Rectal smooth muscle tissue (tissue), 1 donor: ENCODE results near the gene KDM5A.
"Not testable (repeated sequence)": the region's sequence is repeated elsewhere in the genome, so short reads cannot be mapped to it uniquely, and the experiment has no call there.

Experiments
- H3K27ac ChIP-seq: one replicate; pipeline ENCODE4 v1.7.0; 2013; ENCODE audit warnings: low read depth, low read length, inconsistent platforms
- H3K27me3 ChIP-seq: one replicate; pipeline ENCODE4 v1.7.0; 2013; ENCODE audit warnings: low read length; ENCODE audit not compliant: control insufficient read depth, insufficient read depth
- H3K36me3 ChIP-seq: one replicate; pipeline ENCODE4 v1.7.0; 2013; ENCODE audit warnings: low read length; ENCODE audit not compliant: control insufficient read depth, insufficient read depth
- H3K4me1 ChIP-seq: one replicate; pipeline ENCODE4 v1.7.0; 2013; ENCODE audit warnings: low read length; ENCODE audit not compliant: control insufficient read depth, insufficient read depth
- H3K4me3 ChIP-seq: one replicate; pipeline ENCODE4 v1.7.0; 2013; ENCODE audit warnings: low read length
- H3K9ac ChIP-seq: one replicate; pipeline ENCODE4 v1.7.0; 2013; ENCODE audit warnings: low read length

Gene KDM5A

GRCh38 chr12:370739-371485, 18.2 kb downstream of the KDM5A start:
- not testable (repeated sequence) for H3K27me3 ChIP-seq, H3K27ac ChIP-seq, H3K9ac ChIP-seq, H3K36me3 ChIP-seq, H3K4me3 ChIP-seq, H3K4me1 ChIP-seq

- Histone ChIP-seq H3K9ac (no peak overlapping the region), H3K27me3 (no peaks in the 10 kb centered on the region), H3K4me3 (no peak overlapping the region), H3K27ac (no peak overlapping the region), H3K36me3 (peaks cover 16% of the 10 kb centered on the region), H3K4me1 (no peaks in the 10 kb centered on the region)
Measured at GRCh38 chr12:367972-368371, 21.1 kb downstream of the KDM5A start.

GRCh38 chr12:366820-367219, 22.3 kb downstream of the KDM5A start:
- Histone ChIP-seq H3K36me3 (peaks cover 16% of the 10 kb centered on the region), H3K4me3 (no peak overlapping the region), H3K27ac (no peak overlapping the region)

GRCh38 chr12:359091-359490, 30.0 kb downstream of the KDM5A start:
- Histone ChIP-seq H3K36me3 (peaks cover 23% of the 10 kb centered on the region), H3K4me3 (no peak overlapping the region), H3K9ac (no peak overlapping the region), H3K27ac (no peak overlapping the region), H3K27me3 (no peaks in the 10 kb centered on the region), H3K4me1 (no peaks in the 10 kb centered on the region)

More at GRCh38 chr12:366820-367219, 22.3 kb downstream of the KDM5A start:
- Histone ChIP-seq H3K27me3 (no peaks in the 10 kb centered on the region), H3K4me1 (no peaks in the 10 kb centered on the region), H3K9ac (no peak overlapping the region)

- H3K9ac ChIP-seq = no peak overlapping the region
- H3K36me3 ChIP-seq = peaks cover 24% of the 10 kb centered on the region
- no peak overlapping the region for H3K4me3 ChIP-seq
Measured at GRCh38 chr12:356276-356988, 32.7 kb downstream of the KDM5A start.

GRCh38 chr12:351197-351596, 37.9 kb downstream of the KDM5A start:
- not testable (repeated sequence) for H3K27ac ChIP-seq, H3K4me1 ChIP-seq, H3K27me3 ChIP-seq, H3K4me3 ChIP-seq, H3K9ac ChIP-seq, H3K36me3 ChIP-seq

More at GRCh38 chr12:356276-356988, 32.7 kb downstream of the KDM5A start:
- no peaks in the 10 kb centered on the region for H3K27me3 ChIP-seq
- H3K27ac ChIP-seq = no peak overlapping the region
- H3K4me1 ChIP-seq = no peaks in the 10 kb centered on the region

GRCh38 chr12:349625-350024, 39.5 kb downstream of the KDM5A start:
- not testable (repeated sequence) for H3K27ac ChIP-seq, H3K4me1 ChIP-seq, H3K4me3 ChIP-seq, H3K9ac ChIP-seq, H3K27me3 ChIP-seq, H3K36me3 ChIP-seq

GRCh38 chr12:343036-343435, 46.1 kb downstream of the KDM5A start:
- not testable (repeated sequence) for H3K9ac ChIP-seq, H3K4me1 ChIP-seq, H3K36me3 ChIP-seq, H3K27me3 ChIP-seq, H3K4me3 ChIP-seq, H3K27ac ChIP-seq

GRCh38 chr12:337039-337438, 52.1 kb downstream of the KDM5A start:
- no peak overlapping the region for H3K27ac ChIP-seq
- no peaks in the 10 kb centered on the region for H3K27me3 ChIP-seq
- no peaks in the 10 kb centered on the region for H3K4me1 ChIP-seq
- no peak overlapping the region for H3K4me3 ChIP-seq
- H3K9ac ChIP-seq = no peak overlapping the region
- peaks cover 17% of the 10 kb centered on the region for H3K36me3 ChIP-seq

- no peak overlapping the region for H3K27ac ChIP-seq
Measured at GRCh38 chr12:334125-334524, 55.0 kb downstream of the KDM5A start.

GRCh38 chr12:332581-333205, 56.4 kb downstream of the KDM5A start:
- H3K4me1 ChIP-seq = no peaks in the 10 kb centered on the region
- no peak overlapping the region for H3K9ac ChIP-seq
- no peak overlapping the region for H3K4me3 ChIP-seq
- H3K27ac ChIP-seq = no peak overlapping the region
- no peaks in the 10 kb centered on the region for H3K27me3 ChIP-seq
- peaks cover 20% of the 10 kb centered on the region for H3K36me3 ChIP-seq

More at GRCh38 chr12:334125-334524, 55.0 kb downstream of the KDM5A start:
- H3K27me3 ChIP-seq = no peaks in the 10 kb centered on the region
- no peaks in the 10 kb centered on the region for H3K4me1 ChIP-seq
- H3K36me3 ChIP-seq = peaks cover 19% of the 10 kb centered on the region
- H3K9ac ChIP-seq = no peak overlapping the region
- H3K4me3 ChIP-seq = no peak overlapping the region

- Histone ChIP-seq H3K9ac (no peak overlapping the region), H3K36me3 (peaks cover 20% of the 10 kb centered on the region), H3K27me3 (no peaks in the 10 kb centered on the region), H3K4me1 (no peaks in the 10 kb centered on the region), H3K4me3 (no peak overlapping the region), H3K27ac (no peak overlapping the region)
Measured at GRCh38 chr12:331287-331686, 57.8 kb downstream of the KDM5A start.
